Activated naive CD8-positive, alpha-beta T cell treated with anti-CD3 and anti-CD28 coated beads, Interleukin-2, amount 50 U/mL, for 24 hours (primary cell): ENCODE results near the gene KYAT1.
"Not testable (repeated sequence)": the region's sequence is repeated elsewhere in the genome, so short reads cannot be mapped to it uniquely, and the experiment has no call there.

Source experiments
- ATAC-seq: fragments of 150-1000 bp; cut with Tn5 transposase; one replicate; pipeline ENCODE4 v1.10.0; 2021
- DNase-seq: peaks from one replicate; pipeline ENCODE4 v3.0.0; 2021
- H3K27ac Mint-ChIP-seq: one replicate; pipeline ENCODE4 v1.8.0; 2021; ENCODE audit warnings: mild to moderate bottlenecking, mixed read lengths
- H3K27me3 Mint-ChIP-seq: one replicate; pipeline ENCODE4 v1.8.0; 2021; ENCODE audit warnings: mixed read lengths
- H3K36me3 Mint-ChIP-seq: one replicate; pipeline ENCODE4 v1.8.0; 2021; ENCODE audit warnings: low read depth, mixed read lengths
- H3K4me1 Mint-ChIP-seq: one replicate; pipeline ENCODE4 v1.8.0; 2021; ENCODE audit warnings: mixed read lengths
- H3K4me3 Mint-ChIP-seq: one replicate; pipeline ENCODE4 v1.8.0; 2021; ENCODE audit warnings: mild to moderate bottlenecking, moderate library complexity, mixed read lengths
- H3K9me3 Mint-ChIP-seq: one replicate; pipeline ENCODE4 v1.8.0; 2021; ENCODE audit warnings: mixed read lengths

The KYAT1 gene

DNA sequence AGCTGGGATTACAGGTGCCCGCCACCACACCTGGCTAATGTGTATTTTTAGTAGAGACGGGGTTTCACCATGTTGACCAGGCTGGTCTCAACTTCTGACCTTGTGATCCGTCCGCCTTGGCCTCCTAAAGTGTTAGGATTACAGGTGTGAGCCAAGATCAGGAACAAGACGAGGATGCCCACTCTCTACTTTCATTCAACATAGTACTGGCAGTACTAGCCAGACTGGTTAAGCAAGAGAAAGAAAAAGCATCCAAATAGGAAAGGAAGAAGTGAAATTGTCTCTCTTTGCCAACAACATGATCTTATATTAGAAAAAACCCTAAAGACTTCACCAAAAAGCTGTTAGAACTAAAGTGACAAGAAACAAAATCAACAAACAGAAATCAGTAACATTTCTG is 70.9 kb downstream of the KYAT1 start:
- Mint-ChIP-seq H3K4me3 (no peak overlapping the region), H3K27me3 (no peaks in the 10 kb centered on the region), H3K27ac (no peak overlapping the region), H3K9me3 (no peaks in the 10 kb centered on the region), H3K4me1 (no peaks in the 10 kb centered on the region), H3K36me3 (peaks cover 3% of the 10 kb centered on the region)
- ATAC-seq = no peak
- no peak for DNase-seq

DNA sequence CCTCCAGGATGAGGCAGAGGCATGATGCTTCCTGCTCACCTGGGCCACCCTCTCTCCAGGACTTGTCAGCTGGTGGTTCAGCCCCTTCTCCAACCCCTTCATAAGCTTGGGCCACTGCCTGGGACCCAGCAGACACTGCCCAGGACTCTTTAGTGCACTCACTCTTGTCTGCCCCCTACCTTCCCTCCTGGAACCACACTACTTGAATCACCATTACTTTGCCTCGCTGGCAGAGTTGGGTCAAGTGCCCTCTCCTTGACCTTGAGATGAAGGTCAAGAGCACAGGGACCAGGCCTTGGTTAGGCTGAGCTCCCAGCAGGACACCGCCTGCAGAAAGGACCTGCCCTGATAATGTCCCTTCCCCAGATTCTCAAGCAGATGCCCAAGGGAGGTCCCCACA is 71.9 kb downstream of the KYAT1 start:
- Mint-ChIP-seq H3K4me3 (no peak overlapping the region), H3K27me3 (no peaks in the 10 kb centered on the region), H3K27ac (no peak overlapping the region), H3K36me3 (peaks cover 4% of the 10 kb centered on the region), H3K4me1 (no peaks in the 10 kb centered on the region), H3K9me3 (no peaks in the 10 kb centered on the region)
- no peak for ATAC-seq
- no peak for DNase-seq

GRCh38 chr9:128809036-128809599 is 72.6 kb downstream of the KYAT1 start:
- H3K4me1 Mint-ChIP-seq = no peaks in the 10 kb centered on the region
- no peak for ATAC-seq
- H3K4me3 Mint-ChIP-seq = no peak overlapping the region
- no peaks in the 10 kb centered on the region for H3K9me3 Mint-ChIP-seq
- no peaks in the 10 kb centered on the region for H3K27me3 Mint-ChIP-seq
- no peak overlapping the region for H3K27ac Mint-ChIP-seq
- DNase-seq = no peak
- peaks cover 4% of the 10 kb centered on the region for H3K36me3 Mint-ChIP-seq

GRCh38 chr9:128808543-128808942 is 73.2 kb downstream of the KYAT1 start:
- DNase-seq (no peak), ATAC-seq (no peak)
- Mint-ChIP-seq H3K36me3 (peaks cover 6% of the 10 kb centered on the region), H3K27me3 (no peaks in the 10 kb centered on the region), H3K4me3 (no peak overlapping the region), H3K27ac (no peak overlapping the region), H3K4me1 (no peaks in the 10 kb centered on the region), H3K9me3 (no peaks in the 10 kb centered on the region)

- DNase-seq (no peak), ATAC-seq (no peak)
- Mint-ChIP-seq H3K36me3 (peaks cover 7% of the 10 kb centered on the region), H3K4me3 (no peak overlapping the region), H3K27ac (no peak overlapping the region), H3K27me3 (no peaks in the 10 kb centered on the region), H3K9me3 (no peaks in the 10 kb centered on the region), H3K4me1 (no peaks in the 10 kb centered on the region)
Measured at GRCh38 chr9:128807827-128808226, 73.9 kb downstream of the KYAT1 start.

DNA sequence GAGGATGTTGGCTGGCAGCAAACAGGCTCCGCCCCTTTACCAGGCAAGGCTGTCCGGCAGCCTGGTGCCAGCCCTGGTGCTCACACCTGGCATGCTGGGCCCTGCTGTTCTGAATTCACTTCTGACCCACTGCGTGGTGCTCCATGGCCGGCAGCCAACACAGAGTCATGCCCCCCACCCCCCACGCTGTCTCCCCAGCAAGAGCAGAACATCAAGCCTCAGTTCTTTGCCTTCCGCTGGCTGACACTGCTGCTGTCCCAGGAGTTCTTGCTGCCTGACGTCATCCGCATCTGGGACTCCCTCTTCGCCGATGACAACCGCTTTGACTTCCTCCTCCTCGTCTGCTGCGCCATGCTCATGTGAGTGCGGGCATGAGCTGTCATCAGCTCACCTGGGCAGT is 76.1 kb downstream of the KYAT1 start:
- DNase-seq = no peak
- H3K27me3 Mint-ChIP-seq = no peaks in the 10 kb centered on the region
- no peaks in the 10 kb centered on the region for H3K4me1 Mint-ChIP-seq
- ATAC-seq = no peak
- no peak overlapping the region for H3K27ac Mint-ChIP-seq
- no peaks in the 10 kb centered on the region for H3K9me3 Mint-ChIP-seq
- H3K4me3 Mint-ChIP-seq = no peak overlapping the region
- peaks cover 7% of the 10 kb centered on the region for H3K36me3 Mint-ChIP-seq

- H3K27me3 Mint-ChIP-seq = no peaks in the 10 kb centered on the region
- no peaks in the 10 kb centered on the region for H3K9me3 Mint-ChIP-seq
- H3K4me1 Mint-ChIP-seq = no peaks in the 10 kb centered on the region
- H3K4me3 Mint-ChIP-seq = no peak overlapping the region
- no peak for DNase-seq
- H3K36me3 Mint-ChIP-seq = peaks cover 10% of the 10 kb centered on the region
- no peak for ATAC-seq
- no peak overlapping the region for H3K27ac Mint-ChIP-seq
Measured at GRCh38 chr9:128802482-128802881, 79.3 kb downstream of the KYAT1 start.

DNA sequence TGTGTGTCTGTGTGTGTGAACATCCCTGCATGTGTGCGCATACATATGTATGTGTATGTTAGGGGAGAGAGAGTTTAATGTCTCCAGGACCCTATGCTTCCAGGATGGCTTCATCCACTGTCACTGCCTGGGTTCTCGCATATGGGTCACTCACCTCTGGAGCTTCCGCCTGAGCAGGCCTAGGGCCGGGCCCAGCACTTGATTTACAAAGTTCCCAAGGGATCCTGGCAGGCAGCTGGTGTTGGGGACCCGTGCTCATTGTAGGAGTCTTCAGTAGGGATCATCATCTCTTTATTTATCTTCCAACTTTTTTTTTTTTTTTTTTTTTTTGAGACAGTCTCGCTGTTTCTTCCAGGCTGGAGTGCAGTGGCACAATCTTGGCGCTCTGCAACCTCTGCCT is 81.7 kb downstream of the KYAT1 start:
- no peak overlapping the region for H3K27ac Mint-ChIP-seq
- no peaks in the 10 kb centered on the region for H3K27me3 Mint-ChIP-seq
- no peak for ATAC-seq
- H3K4me3 Mint-ChIP-seq = no peak overlapping the region
- no peaks in the 10 kb centered on the region for H3K9me3 Mint-ChIP-seq
- no peaks in the 10 kb centered on the region for H3K4me1 Mint-ChIP-seq
- DNase-seq = no peak
- H3K36me3 Mint-ChIP-seq = peaks cover 10% of the 10 kb centered on the region

DNA sequence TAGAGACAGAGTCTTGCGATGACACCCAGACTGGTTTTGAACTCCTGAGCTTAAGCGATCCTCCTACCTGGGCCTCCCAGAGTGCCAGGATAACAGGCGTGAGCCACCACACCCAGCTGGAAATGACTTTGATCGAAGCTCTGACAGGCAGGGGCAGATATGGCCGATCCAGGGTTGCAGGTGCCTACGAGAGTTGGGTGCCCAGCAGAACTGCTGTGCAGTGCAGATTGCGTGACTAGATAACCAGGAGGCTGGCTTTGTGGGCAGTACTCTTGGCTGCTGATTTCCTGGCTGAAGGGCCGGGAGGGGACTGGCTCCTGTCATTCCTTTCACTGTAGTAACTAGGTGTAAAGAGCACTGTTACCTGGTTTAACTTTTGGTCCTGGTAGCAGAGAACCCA is 82.9 kb downstream of the KYAT1 start:
- Mint-ChIP-seq H3K27me3 (no peaks in the 10 kb centered on the region), H3K27ac (no peak overlapping the region), H3K4me1 (no peaks in the 10 kb centered on the region), H3K4me3 (no peak overlapping the region), H3K36me3 (peaks cover 10% of the 10 kb centered on the region), H3K9me3 (no peaks in the 10 kb centered on the region)
- no peak for DNase-seq
- ATAC-seq = no peak

DNA sequence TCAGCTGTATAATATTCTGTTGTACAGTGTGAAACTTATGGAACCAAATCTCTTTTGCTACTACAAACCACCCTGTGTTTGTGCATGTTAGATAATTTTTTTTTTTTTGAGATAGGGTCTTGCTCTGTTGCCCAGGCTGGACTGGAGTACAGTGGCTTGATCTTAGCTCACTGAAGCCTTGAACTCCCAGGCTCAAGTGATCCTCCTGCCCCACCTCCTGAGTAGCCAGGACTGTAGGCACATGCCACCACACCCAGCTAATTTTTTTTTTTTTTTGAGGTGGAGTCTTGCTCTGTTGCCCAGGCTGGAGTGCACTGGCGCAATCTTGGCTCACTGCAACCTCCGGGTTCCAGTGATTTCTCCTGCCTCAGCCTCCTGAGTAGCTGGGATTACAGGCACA is 86.8 kb downstream of the KYAT1 start:
- not testable (repeated sequence) for H3K4me1 Mint-ChIP-seq, H3K4me3 Mint-ChIP-seq, H3K27ac Mint-ChIP-seq, H3K9me3 Mint-ChIP-seq, ATAC-seq, H3K27me3 Mint-ChIP-seq, DNase-seq
- peaks cover 11% of the 10 kb centered on the region for H3K36me3 Mint-ChIP-seq

DNA sequence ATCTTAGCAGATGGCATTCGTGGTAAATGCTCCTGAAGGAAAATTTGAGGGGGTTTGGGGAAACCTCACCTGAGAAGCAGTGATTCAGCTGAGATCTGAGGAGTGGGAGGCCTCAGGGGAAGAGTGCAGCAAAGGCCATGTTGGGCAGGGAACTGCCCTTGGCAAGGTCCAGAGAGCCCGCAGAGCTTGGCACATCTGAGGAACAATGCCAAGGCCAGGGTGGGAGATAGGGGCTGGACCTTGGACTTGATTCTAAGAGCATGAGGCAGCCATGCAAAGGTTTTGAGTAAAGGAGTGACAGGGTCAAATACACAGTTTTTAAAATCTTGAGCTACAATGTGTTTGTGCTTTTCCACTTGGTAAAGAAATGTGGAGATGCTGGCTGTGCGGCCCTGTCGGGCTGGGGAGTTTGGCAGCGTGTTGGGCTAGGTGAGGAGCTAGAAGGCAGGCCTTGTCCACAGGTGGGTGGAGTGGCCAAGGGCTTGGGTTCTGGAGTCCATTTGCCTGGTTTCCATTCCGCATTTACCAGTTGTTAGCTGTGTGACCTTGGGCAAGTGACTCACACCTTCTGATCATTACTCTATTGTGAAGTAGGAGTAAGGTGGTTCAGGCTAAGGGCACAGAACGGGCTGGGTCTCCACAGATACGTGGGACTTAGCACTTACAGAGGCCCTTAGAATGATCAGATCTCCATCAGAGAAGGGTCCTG is 88.6 kb downstream of the KYAT1 start:
- Mint-ChIP-seq H3K4me3 (no peak overlapping the region), H3K4me1 (peaks cover 16% of the 10 kb centered on the region), H3K27ac (peak overlapping the region; percentile 32)

GRCh38 chr9:128792134-128792533 is 89.6 kb downstream of the KYAT1 start:
- DNase-seq (no peak), ATAC-seq (no peak)
- Mint-ChIP-seq H3K27me3 (no peaks in the 10 kb centered on the region), H3K4me3 (no peak overlapping the region), H3K4me1 (peaks cover 20% of the 10 kb centered on the region), H3K27ac (no peak overlapping the region), H3K36me3 (peaks cover 7% of the 10 kb centered on the region), H3K9me3 (no peaks in the 10 kb centered on the region)

More for the DNA sequence above, 88.6 kb downstream of the KYAT1 start:
- ATAC-seq = no peak
- Mint-ChIP-seq H3K27me3 (no peaks in the 10 kb centered on the region), H3K9me3 (no peaks in the 10 kb centered on the region), H3K36me3 (peaks cover 10% of the 10 kb centered on the region)
- no peak for DNase-seq

GRCh38 chr9:128790536-128790935 is 91.2 kb downstream of the KYAT1 start:
- H3K9me3 Mint-ChIP-seq = no peaks in the 10 kb centered on the region
- DNase-seq (no peak), ATAC-seq (no peak)
- no peak overlapping the region for H3K4me3 Mint-ChIP-seq
- H3K27ac Mint-ChIP-seq = no peak overlapping the region
- peaks cover 27% of the 10 kb centered on the region for H3K4me1 Mint-ChIP-seq
- H3K36me3 Mint-ChIP-seq = peaks cover 6% of the 10 kb centered on the region
- no peaks in the 10 kb centered on the region for H3K27me3 Mint-ChIP-seq

- no peaks in the 10 kb centered on the region for H3K27me3 Mint-ChIP-seq
- no peaks in the 10 kb centered on the region for H3K9me3 Mint-ChIP-seq
- H3K4me3 Mint-ChIP-seq = peak overlapping the region; percentile 86
- peak overlapping the region; percentile 18 for H3K27ac Mint-ChIP-seq
- DNase-seq = no peak
- ATAC-seq = no peak
- peaks cover 33% of the 10 kb centered on the region for H3K4me1 Mint-ChIP-seq
- peaks cover 4% of the 10 kb centered on the region for H3K36me3 Mint-ChIP-seq
Measured at GRCh38 chr9:128788445-128788844, 93.3 kb downstream of the KYAT1 start.

GRCh38 chr9:128787659-128788058 is 94.1 kb downstream of the KYAT1 start:
- H3K27ac Mint-ChIP-seq = peak overlapping the region; percentile 84

More at GRCh38 chr9:128787659-128788058, 94.1 kb downstream of the KYAT1 start:
- DNase-seq = peak; percentile 10
- Mint-ChIP-seq H3K4me1 (peaks cover 30% of the 10 kb centered on the region), H3K27me3 (no peaks in the 10 kb centered on the region), H3K4me3 (peak overlapping the region; percentile 86), H3K36me3 (peaks cover 4% of the 10 kb centered on the region), H3K9me3 (no peaks in the 10 kb centered on the region)
- ATAC-seq = no peak
